Cortex of kidney (tissue), 1 donor: ENCODE measurements around the gene ZNF565.
"Not testable (repeated sequence)": the region's sequence is repeated elsewhere in the genome, so short reads cannot be mapped to it uniquely, and the experiment has no call there.

ENCODE experiments used
- DNase-seq: peaks from one replicate; lab custom pipeline; 2025; lab: John Stamatoyannopoulos, UW

ZNF565 gene

DNA sequence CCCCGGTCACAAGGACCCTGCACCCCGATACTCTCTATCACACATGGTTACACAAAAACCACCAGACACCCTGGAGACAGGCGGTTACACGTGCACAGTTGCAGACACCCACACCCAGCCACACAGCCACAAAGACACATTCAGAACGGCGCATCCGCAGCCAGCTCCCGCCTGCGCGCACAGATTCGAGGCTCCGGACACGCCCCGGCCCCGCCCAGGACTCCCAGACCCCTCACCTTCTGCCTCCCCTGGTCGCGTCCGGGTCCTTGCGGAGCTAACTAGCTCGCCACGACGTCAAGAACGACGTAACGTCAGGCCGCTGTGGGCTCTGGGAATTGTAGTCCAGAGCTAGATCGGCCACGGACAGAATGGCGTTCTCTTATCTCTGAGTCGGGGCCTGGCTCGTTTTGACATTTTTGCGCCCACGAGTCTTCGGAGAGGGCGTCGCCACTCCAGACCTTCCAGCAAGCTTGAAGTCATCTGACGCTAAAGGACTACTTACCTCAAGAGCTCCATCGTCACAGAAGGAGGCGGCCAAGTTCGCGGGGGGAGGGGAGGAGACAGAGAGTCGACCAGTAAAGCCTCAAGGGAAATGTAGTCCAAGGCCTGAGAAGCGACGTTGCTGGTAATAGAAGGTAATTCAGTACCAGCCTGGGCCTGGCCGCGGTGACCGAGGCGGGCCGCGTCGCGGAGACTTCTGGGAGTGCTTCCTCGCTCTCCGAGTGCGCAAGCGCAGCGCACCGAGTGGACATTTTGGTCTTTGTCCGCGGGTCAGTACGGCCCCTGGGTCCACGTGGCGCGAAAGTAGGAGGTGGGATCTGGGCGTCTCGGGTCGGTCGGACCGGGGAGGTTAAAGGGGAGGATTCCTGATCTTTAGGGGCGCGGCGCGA lies at the start of gene ZNF565, which contains the start of gene ZNF146:
Gene ZNF565 (minus strand): TSS at position 280 of the 890 bp plus-strand sequence. CDS start 12,680 bp downstream, outside the sequence.
Gene ZNF146 (plus strand): TSS at position 721 of the 890 bp plus-strand sequence. CDS start 21,335 bp downstream, outside the sequence.
- DNase-seq = peak; percentile 85

DNA sequence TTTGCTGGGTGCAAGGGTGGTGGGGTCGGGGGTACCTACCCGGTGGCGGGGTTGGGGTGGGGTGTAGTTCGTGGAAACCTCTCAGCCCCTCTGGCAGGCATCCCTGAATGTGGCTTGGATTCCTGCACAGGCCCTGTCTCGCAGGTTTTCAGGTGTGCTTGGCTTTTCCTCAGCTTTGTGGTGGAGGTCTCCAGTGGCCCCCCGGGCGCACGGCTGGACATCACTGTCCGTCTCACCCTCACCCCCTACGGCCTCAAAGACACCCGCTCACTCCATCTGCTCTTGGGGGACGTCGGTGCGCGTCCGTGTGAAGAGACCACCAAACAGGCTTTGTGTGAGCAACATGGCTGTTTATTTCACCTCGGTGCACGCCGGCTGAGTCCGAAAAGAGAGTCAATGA lies 44.7 kb upstream of the ZNF565 start:
- no peak for DNase-seq

DNA sequence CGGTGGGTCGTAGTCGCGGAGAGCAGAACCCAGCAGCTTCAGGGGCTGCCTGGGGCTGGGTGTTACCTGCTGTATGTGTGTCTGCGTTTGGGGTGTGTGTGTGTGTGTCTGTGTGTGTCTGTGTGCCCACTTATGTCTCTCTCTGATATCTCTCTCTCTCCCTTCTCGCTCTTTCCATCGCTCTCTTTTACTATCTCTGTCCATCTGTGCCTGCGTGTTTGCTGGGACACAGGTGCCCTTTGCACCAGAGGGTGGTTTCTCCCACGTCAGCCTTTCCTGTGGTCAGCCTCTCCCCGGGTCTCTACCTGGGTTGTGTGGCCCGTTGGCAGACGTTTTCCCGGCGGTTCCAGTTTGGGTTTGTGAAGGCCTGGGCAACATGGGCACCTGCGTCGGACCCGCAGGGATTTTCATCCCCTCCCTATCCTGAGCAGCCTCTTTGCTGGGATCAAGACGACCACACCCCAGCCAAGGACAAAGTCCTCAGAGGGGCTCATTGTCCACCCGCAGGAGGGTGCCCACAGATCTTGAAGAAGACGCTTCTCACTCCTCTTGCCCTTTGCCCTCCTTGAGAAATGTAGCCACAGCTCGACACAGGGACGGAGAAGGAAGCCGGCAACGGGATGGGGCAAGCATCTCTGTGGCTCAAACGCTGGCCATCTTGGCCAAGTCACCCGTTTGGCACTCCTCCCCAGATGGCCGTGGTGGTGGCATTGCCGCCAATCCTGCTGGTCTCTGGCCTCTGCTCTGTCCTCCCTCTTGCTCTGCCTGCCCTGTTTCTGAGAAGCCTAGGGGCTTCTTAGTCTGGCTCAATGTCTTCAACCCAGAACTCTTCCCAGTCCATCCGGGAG lies 43.8 kb upstream of the ZNF565 start:
- DNase-seq = no peak

DNA sequence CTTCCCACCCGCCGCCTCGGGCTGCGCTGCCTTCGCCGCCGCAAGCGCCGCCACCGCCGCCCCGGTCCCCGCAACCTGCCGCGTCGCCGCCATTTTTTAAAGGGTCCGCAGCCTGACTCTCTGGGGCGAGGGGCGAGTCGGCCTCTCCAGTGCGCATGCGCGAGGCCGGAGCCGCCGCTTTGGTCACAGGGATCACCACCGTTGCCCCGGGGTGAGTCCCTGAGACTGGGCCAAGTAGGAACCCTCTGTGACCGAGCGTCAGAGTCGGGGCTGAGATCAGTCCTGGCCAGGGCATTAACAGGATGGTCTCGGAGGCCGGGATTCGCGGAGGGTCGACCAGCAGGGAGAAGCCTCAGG lies 43.0 kb upstream of the ZNF565 start:
- DNase-seq = no peak

DNA sequence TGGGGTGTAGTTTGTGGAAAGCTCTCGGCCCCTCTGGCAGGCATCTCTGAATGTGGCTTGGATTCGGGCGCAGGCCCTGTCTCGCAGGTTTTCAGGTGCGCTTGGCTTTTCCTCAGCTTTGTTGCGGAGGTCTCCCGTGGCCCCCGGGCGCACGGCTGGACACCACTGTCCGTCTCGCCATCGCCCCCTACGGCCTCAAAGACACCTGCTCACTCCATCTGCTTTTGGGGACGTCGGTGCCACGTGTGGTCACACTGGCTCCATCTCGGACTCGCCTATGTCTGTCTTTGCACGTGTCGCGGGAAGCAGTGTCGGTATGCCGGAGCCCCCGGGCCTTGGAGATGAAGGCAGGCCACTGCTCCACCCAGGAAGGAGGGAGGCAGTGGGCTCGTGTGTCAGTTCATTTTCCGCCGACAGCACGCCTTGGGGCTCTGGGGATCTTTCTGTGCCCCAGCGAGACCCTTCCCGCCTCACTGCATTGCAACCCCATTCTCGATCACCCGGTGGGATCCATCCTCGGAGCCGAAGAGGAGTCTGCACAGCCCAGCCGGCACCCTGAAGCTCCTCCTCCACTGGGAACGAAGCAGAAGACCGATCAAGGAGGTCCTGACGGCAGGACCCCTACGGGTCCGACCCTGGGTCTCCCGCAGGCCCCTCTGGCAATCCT lies 42.5 kb upstream of the ZNF565 start:
- DNase-seq = no peak

DNA sequence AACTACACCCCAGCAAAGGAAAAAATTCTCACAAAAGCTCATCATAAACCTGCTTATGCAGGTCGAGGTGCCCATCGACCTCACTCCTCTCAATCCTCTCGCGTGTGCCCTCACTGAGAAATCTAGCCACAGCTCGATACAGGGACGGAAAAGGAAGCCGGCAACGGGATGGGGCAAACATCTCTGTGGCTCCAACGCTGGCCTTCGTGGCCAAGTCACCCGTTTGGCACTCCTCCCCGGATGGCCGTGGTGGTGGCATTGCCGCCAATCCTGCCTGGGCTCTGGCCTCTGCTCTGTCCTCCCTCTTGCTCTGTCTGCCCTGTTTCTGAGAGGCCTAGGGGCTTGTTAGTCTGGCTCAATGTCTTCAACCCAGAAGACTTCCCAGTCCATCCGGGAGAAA lies 41.6 kb upstream of the ZNF565 start:
- DNase-seq = no peak

DNA sequence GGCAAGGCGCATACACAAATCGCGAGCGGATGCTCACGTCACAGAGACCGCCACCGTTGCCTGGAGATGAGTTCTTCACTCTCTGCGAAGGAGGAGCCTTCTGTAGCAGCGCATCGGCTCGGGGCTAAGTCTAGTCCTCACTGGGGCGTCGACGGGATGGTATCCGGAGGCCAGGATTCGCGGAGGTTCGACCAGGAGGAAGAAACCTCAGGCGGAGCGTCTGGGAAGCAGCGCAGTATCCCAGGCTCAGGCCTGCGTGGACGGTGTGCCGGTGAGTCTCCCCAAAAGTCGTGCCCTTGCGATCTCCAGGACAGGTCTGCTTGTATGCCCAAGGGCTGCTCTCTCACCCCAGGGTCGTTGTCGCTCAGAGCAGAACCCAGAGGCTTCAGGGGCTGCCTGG lies 40.9 kb upstream of the ZNF565 start:
- no peak for DNase-seq

DNA sequence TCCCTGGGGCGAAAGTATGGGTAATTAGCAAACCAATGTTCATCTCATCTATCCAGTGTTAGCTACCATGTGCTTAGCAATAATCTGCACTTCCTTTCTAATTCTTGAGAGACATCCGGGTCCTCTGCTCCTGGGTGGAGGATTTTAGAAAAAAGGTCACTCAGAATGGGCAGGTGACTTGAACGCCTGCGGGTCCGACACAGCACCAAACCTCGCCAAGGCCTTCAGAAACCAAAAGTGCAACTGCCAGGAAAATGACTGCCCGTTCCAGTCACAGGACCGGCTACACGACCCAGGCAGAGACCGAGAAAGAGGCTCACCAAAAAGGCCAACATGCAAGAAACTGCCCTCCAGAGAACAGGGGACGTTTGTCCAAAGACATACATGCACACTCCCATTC lies 40.4 kb upstream of the ZNF565 start:
- DNase-seq = no peak

DNA sequence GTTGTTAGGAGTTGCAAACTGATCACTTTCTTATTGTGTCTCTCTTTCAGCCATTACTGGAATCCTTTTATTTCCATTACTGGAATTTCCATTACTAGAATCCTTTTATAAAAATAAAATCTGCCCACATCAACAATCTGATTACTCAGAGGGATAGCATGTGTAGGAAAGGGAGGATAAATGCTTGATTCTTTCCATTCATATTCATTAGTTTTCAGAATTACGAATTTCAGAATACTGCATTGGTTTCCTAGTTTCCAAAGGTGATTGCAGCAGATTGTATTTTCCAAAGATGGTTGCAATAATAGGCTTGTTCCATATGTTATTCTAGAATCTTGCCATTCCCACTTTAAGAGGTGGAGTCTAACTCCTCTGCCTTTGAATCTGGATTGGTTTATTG lies 37.6 kb upstream of the ZNF565 start:
- no peak for DNase-seq

DNA sequence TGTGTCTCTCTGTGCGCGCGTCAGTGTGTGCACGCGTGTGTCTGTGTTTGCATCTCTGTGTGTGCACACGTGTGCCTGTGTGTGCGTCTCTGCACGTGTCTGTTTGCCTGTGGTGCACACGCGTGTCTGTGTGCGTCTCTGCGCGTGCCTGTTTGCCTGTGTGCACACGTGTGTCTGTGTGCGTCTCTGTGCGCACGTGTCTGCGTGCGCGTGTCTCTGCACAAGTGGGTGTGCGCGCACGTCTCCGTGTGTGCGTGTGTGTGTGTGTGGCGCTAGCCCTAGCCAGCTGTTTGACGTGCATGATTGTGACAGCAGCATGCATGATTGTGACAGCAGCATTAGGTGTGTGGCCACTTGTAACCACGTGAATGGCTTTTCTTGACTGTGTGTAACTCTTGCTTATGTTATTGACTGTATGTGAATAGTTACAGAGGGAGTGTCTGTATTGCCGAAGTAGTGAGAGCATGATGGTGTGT lies 31.6 kb upstream of the ZNF565 start:
- DNase-seq = no peak

DNA sequence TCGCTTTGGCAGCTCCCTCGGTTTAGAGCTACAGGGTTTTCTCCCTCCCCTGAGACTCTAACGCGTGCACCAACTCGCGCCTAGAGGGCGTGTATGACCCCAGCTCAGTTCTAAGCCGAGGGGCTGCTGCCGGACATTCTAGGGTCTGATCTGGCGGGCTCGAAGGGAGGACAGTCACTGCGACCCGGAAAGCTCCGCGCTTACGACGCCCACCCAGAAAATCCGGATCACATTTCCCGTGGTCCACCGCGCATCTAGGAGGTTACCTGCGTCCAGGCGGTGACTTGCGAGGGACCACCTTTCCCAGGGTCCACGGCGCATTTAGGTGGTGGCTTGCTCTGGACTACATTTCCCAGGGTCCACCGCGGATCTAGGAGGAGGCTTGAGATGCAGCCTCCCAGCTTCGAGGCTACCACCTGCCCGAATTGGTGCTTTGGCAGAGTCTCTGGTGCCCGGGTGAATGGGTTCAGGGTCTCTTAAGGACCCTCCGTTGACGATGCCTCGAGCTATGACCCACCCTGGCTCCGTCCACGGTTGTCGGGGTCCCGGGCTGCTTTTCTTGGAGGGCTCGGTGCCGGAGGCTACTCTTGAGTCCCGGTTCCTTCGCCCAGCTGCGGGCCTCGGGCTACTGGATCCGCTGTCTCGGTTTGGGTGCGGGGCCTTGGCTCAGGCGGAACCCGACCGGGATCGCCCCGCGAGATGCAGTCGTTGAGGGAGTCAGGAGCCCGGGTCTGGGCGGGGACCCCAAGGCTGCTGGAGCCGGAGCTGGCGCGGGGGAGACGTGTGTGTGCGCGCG lies 30.9 kb upstream of the ZNF565 start:
- no peak for DNase-seq

DNA sequence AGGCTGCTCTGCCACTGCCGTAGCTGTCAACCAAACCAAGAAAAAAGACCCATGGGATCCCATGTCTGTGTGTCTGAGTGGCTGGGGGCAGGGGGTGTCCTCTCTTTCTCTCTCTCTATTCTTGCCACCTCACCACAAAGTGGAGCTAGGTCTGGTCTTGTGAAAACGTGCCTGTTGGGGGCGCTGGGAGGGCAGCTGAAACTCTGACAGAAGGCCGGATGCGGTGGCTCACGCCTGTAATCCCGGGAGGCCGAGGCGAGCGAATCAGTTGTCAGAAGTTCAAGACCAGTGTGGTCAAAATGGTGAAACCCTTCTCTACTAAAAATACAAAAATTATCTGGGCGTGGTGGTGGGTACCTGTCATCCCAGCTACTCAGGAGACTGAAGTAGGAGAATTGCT lies 29.6 kb upstream of the ZNF565 start:
- no peak for DNase-seq

DNA sequence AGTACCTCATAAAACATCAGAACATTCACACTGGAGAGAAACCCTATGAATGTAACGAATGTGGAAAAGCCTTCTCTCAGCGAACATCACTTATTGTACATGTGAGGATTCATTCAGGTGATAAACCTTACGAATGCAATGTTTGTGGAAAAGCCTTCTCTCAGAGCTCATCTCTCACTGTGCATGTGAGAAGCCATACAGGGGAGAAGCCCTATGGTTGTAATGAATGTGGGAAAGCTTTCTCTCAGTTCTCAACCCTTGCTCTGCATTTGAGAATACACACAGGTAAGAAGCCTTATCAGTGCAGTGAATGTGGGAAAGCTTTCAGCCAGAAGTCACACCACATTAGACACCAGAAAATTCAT lies 22.5 kb upstream of the ZNF565 start:
- no peak for DNase-seq

DNA sequence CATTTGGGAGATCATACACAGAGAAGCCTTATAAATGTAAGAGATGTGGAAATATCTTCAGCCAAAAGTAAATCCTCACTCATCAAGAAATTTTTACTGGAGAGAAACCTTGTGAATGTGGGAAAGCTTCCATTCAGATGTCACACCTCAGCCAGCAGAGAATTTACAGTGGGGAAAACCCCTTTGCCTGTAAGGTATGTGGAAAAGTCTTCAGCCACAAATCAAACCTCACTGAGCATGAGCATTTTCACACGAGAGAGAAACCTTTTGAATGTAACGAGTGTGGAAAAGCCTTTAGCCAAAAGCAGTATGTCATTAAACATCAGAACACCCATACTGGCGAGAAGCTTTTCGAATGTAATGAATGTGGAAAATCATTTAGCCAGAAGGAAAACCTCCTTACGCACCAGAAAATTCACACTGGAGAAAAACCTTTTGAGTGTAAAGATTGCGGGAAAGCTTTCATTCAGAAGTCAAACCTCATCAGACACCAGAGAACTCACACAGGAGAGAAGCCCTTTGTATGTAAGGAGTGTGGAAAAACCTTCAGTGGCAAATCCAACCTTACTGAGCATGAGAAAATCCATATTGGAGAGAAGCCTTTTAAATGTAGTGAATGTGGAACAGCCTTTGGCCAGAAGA lies 22.0 kb upstream of the ZNF565 start:
- DNase-seq = no peak

DNA sequence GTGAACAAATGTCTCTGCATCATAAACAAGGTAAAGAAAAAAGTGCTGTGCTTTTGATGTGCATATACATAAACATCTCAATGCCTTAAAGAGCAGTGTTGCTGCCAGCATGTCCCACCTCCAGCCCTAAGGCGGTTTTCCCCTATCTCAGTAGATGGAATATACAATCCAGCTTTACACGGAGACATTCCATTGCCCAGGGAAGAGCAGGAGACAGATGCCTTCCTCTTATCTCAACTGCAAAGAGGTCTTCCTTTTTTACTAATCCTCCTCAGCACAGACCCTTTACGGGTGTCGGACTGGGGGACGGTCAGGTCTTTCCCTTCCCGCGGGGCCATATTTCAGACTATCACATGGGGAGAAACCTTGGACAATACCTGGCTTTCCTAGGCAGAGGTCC lies 19.2 kb upstream of the ZNF565 start:
- not testable (repeated sequence) for DNase-seq

DNA sequence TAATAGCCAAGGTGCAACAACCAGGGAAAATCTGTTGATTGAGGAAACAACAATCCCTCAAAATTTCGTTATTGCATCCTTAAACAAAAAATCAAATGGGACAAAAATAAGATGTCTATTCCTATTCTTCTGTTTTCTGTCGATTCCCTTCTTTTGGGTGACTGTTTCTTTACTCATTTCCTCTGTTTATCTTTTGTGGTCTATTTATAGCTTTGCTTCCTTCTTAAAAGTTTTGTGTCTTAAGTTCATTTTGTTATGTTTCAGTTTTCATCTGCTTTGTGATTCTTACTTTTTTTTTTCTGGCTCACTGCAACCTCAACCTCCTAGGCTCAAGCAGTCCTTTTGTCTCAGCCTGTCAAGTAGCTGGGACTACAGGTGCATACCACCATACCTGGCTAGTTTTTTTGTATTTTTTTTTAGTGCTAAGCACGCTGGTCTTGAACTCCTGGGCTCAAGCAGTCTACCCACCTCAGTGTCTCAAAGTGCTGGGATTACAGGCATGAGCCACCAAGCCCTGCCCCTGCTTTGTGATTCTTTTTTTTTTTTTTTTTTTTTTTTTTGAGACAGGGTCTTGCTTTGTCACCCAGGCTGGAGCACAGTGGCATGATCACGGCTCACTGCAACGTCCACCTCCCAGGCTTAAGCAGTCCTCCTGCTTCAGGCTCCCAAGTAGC lies 10.9 kb upstream of the ZNF565 start:
- DNase-seq = no peak

DNA sequence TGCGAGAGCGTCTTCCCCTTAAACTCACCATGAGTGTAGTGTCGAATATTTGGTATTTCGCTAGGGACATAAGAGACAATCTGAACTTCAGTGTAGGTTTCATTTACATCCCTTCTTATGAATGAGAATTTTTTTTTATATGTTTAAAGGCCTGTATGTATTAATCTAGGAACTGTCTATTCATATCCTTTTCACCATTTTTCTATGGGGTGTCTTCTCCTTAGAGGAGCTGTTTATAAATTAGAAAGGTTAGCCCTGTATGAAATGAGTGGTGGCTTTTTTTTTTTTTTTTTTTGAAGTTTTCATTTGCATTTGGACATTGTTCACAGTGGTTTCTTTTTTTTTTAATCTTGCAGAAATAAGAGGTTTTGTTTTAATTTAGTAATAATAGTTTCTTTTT lies 8.0 kb upstream of the ZNF565 start:
- no peak for DNase-seq

DNA sequence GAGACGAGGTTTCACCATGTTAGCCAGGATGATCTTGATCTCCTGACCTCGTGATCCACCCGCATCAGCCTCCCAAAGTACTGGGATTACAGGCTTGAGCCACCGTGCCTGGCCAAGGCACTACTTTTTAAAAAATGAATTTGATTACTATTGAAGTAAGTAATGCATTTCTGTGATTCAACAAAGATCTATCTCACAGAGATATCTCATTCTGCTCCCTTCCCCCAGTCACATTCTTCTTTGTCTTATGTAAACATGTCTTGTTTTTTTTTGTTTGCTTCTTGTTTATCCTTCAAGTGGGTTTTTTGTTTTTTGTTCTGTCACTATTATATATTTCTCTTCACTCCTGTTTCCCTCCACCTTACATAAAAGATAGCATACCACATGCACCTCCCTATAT lies 7.0 kb upstream of the ZNF565 start:
- no peak for DNase-seq

DNA sequence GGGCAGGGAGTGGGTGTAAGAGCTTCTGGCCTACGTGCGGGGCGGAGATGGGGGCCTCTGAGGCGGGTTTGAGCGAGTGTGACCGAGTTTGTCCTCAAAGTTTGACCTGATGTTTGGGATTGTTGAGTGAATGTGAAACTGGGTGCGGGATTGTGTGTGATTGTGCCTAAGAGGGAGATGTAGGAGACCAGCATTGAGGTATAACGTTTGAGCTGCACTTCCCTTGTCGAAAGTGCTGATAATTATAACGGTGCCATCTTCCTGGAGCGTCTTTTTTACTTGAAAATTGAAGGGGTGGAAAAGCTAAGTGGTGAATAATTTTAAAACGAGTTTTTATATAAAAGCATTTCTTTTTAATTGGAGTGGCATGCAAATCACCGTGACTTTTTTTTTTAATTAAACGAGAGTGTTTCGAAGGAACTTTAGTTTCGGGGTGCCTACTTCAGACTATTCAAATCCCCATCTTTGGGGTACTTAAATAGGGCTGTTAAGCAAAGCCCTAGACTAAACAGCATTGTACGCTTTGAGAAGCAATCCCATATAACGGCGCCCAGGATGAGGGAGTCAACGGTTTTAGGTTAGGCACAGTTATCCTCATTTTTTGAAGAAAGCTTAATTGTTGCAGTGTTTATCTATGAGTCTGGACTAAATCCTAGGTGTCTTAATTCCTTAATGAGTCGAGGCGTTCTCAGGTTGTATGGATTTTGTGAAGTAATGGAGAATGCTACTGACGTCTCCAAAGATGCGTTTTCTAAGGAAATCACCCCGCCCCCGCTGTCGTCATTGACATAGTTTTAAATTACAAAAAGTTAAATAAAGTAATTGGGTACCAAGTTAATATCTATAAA lies 1.0 kb upstream of the ZNF565 start:
- no peak for DNase-seq

DNA sequence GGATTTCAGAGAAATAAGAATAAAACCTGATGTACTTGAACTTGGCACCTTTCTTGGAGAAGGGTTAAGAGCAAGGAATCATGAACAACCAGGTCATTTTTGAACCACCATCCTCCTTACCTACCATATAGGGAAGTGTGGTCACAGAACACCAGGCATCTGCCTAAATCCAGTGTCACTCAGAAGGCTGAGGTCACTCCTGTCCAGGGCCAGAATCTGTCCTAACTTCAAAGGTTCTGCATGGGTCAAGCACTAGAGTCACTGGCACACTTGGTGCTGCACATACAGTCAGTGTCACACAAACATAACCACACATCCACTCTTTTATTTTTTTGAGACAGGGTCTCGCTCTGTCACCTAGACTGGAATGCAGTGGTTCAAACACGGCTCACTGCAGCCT lies 1.6 kb downstream of the ZNF565 start:
- no peak for DNase-seq
